HG03565 (cell line): ENCODE data around the gene ADCY1.
A peak's percentile ranks its signal among the peaks of the same experiment; 100 is the strongest.

ENCODE experiments used
- ATAC-seq: cut with Tn5 transposase; IDR thresholded peaks from one replicate; pipeline ENCODE4 v1.9.1; 2021; ENCODE audit warnings: mild to moderate bottlenecking, moderate library complexity; ENCODE audit not compliant: unreplicated experiment

Gene ADCY1

GRCh38 chr7:45623157-45623556, 49.0 kb downstream of the ADCY1 start:
- ATAC-seq, result no peak

- ATAC-seq, result no peak
These were observed 49.7 kb downstream of the ADCY1 start for GRCh38 chr7:45623740-45624391.

- no peak for ATAC-seq
These were observed 50.2 kb downstream of the ADCY1 start for GRCh38 chr7:45624392-45624760.

- ATAC-seq, result no peak
These were observed 50.9 kb downstream of the ADCY1 start for GRCh38 chr7:45625067-45625466.

GRCh38 chr7:45625714-45626440, 51.7 kb downstream of the ADCY1 start:
- ATAC-seq, result no peak

DNA sequence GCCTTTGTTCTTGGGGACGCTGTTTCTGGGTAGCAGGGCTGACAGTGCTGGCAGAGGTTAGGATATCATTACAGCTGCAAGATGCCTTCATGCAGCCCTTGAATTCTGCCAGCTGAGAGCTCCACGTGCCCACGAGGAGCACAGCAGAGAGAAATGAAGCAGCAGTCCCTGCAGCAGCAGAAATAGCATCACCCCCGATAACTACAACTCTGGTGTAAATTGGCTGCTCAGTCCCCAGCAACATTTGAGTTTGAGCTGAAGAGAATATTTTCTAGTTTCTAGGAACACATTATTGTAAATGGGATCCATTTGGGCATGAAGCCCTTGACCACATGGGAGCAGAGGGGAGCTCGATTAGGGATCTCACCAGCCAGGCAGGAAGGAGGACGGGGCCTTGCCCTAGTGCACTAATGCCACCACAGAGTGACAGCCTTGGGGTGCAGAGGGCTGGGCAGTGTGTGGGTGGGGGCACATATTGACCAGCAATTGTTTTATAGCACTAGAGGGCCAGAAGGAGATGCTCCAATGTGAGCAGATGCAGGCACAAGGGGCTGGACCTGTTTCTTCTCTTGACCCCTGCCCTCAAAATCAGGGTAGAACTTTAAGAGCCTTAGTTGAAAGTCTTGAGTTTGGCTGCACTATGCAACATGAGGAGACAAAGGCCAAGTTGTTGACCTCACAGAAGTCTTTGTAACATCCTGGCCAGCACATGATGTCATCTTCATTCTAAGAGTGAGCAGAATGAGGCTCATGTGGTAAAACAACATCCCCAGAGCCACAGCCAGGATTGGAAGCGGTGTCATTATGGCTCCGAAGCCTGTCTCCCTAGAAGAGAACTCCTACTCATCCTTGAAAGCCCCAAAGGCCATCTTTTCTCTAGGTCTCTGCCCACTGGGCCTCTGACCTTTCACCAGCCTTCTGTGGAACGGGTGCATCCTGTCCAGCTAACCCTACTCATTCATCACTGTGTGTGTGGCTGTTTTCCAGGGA, 52.6 kb downstream of the ADCY1 start:
- ATAC-seq, result no peak

GRCh38 chr7:45627691-45628456, 53.7 kb downstream of the ADCY1 start:
- no peak for ATAC-seq

GRCh38 chr7:45631569-45631968, 57.4 kb downstream of the ADCY1 start:
- no peak for ATAC-seq

GRCh38 chr7:45636733-45637132, 62.6 kb downstream of the ADCY1 start:
- ATAC-seq, result no peak

- ATAC-seq, result no peak
These were observed 64.7 kb downstream of the ADCY1 start for GRCh38 chr7:45638916-45639315.

- no peak for ATAC-seq
These were observed 67.9 kb downstream of the ADCY1 start for GRCh38 chr7:45642044-45642443.

DNA sequence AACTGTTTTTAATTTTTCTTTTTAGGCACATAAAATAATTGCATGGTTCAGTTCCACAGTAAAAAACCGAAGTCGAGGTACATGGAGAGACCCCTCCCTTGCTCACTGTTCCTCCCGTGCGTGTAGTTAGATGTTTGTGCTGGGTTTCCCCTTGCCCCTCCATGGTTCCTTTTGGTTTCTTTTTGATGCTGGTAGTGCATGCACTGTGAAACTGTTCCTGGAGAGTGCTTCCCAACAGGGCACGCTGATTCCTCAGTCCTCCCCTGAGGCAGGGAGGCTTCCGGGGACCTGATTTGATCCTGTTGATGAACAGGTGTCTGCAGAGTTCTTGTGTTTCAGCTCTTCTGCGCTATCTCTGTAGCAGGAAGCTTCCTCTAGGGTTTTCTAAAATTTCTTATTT, 69.5 kb downstream of the ADCY1 start:
- peak; percentile 44 for ATAC-seq

DNA sequence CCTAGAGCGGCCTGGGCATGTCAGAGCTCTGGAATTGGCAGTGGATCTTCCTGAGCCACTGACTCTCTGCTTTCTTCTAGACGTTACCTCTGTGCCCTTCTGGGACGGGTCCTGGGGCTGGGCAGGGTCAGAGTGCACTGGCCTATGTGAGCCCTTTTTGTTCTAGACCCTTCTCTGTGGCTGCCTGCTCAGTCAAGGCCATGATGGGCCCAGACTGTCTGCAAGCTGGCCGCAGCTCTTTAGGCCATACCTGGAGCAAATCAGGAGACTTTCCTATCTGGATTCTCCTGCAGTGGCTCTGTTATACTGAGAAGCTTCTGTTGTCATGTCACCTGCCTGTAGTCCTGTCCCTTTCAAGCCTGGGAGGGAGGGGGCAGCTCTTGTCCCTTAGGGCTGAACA, 70.1 kb downstream of the ADCY1 start:
- no peak for ATAC-seq

DNA sequence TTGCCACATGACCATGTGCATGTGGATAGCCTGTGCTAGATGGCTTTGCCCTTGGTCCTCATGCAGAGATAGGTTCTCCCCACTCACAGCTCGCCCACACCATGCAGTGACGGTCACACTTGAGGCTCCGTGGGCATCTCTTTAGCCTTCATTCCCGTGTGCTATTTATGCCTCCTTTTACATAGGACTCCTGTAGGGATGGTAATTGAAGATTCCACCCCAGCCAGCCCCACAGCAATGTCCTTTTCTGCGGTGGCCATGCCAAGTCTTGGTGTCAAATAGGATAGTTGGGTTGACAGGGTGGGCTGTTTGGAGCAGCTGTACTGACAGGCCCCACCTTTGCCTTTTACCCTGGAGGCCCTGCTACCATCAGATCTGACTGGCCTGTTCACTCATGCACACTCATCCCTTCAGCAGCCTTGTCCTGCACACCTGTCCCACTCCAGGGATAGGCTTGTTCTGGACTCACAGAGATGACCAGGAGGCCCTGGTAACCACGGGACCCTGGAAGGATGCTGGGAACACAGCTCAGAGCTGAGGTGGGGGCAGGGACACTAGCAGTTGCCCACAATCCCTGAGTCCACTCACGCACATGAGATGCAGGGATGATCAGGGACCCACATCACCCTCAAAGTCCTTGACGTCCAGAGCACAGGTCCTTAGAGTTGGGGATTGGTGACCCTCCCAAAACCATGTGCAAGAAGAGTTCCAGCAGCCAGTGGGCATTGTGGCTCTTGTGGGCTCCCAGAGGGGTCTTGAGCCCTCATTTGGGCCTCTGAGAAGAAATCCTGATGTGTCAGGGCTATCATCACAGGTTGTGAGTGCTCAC, 71.2 kb downstream of the ADCY1 start:
- ATAC-seq, result no peak

GRCh38 chr7:45646207-45646821, 72.1 kb downstream of the ADCY1 start:
- no peak for ATAC-seq

GRCh38 chr7:45646996-45647825, 73.0 kb downstream of the ADCY1 start:
- ATAC-seq, result no peak

GRCh38 chr7:45647967-45648670, 74.0 kb downstream of the ADCY1 start:
- no peak for ATAC-seq

DNA sequence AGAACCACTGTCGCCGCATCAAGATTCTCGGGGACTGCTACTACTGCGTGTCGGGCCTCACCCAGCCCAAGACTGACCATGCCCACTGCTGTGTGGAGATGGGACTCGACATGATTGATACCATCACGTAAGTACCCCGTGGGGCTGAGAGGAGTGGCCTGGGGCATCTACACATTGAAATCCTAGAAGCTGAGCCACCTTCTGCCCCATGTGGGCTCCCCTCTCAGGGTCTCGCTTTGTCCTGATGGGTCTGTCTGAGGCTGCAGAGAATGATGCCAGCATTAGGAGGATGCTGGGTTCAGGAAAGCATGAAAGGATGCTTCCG, 74.5 kb downstream of the ADCY1 start:
- no peak for ATAC-seq
